Naive thymus-derived CD8-positive, alpha-beta T cell (primary cell): ENCODE measurements around the gene LRRC27. TPM values are rescaled to one million over a fixed set of nuclear protein-coding genes. Genes with fewer than 3 reads are reported as not detected.

ENCODE experiments used
- ATAC-seq, 2 donors: fragments of 150-1000 bp; cut with Tn5 transposase in 1 of 2; sonication (Bioruptor Pico), chemical (Tn5 transposase) in 1 of 2; 1 replicate in 1 of 2; 2 replicates in 1 of 2; pipeline ENCODE4 v1.10.0; 2021; ENCODE audit warnings: mild to moderate bottlenecking in 2 of 2, moderate library complexity in 2 of 2
- POLR2A ChIA-PET: fragments of 350-600 bp; sonication (Branson Sonifier 250); formaldehyde crosslinking; loops from one replicate; lab custom pipeline; 2021; ENCODE audit warnings: antibody characterized with exemption; lab: Charles Lee
- DNase-seq, 10 donors: peaks; one replicate each; pipeline versions ENCODE4 v3.0.0 to v3.0.0-alpha.2; 2020 to 2022
- H3K27ac Mint-ChIP-seq, 10 donors: one replicate each; pipeline ENCODE4 v1.8.0; 2020 to 2022; ENCODE audit warnings: mild to moderate bottlenecking in 10 of 10, mixed read lengths in 10 of 10, moderate library complexity in 4 of 10, inconsistent platforms in 1 of 10
- H3K27me3 Mint-ChIP-seq, 5 donors: one replicate each; pipeline ENCODE4 v1.8.0; 2021 to 2022; ENCODE audit warnings: mixed read lengths in 5 of 5
- H3K36me3 Mint-ChIP-seq, 3 donors: one replicate each; pipeline ENCODE4 v1.8.0; 2020 to 2022; ENCODE audit warnings: mixed read lengths in 3 of 3, mild to moderate bottlenecking in 2 of 3, inconsistent platforms in 1 of 3
- H3K4me1 Mint-ChIP-seq, 4 donors: one replicate each; pipeline ENCODE4 v1.8.0; 2021 to 2022; ENCODE audit warnings: mixed read lengths in 4 of 4
- H3K4me3 Mint-ChIP-seq, 10 donors: one replicate each; pipeline ENCODE4 v1.8.0; 2020 to 2022; ENCODE audit warnings: mild to moderate bottlenecking in 10 of 10, mixed read lengths in 10 of 10, moderate library complexity in 6 of 10, inconsistent platforms in 1 of 10
- H3K9me3 Mint-ChIP-seq, 9 donors: one replicate each; pipeline ENCODE4 v1.8.0; 2020 to 2022; ENCODE audit warnings: mixed read lengths in 9 of 9, mild to moderate bottlenecking in 3 of 9, inconsistent platforms in 1 of 9, moderate library complexity in 1 of 9
- polyA plus RNA-seq, 3 donors: library from polyadenylated mRNA; unstranded; fragments of 300-500 nt; fragmentation: Illumina TruSeq; gene quantifications; one replicate each; pipeline ENCODE4 v1.2.3, GENCODE V29; 2021
- total RNA-seq, 8 experiments: library from RNA in 2 of 8; stranded (reverse) in 2 of 8; gene quantifications; one replicate each; pipeline ENCODE4 v1.2.3 and lab custom pipeline; 2021 to 2026

Gene LRRC27
- total and polyA plus RNA-seq, 5 experiments from 2014 or later, result 2.4 to 7.9 (median 4.7) TPM

DNA sequence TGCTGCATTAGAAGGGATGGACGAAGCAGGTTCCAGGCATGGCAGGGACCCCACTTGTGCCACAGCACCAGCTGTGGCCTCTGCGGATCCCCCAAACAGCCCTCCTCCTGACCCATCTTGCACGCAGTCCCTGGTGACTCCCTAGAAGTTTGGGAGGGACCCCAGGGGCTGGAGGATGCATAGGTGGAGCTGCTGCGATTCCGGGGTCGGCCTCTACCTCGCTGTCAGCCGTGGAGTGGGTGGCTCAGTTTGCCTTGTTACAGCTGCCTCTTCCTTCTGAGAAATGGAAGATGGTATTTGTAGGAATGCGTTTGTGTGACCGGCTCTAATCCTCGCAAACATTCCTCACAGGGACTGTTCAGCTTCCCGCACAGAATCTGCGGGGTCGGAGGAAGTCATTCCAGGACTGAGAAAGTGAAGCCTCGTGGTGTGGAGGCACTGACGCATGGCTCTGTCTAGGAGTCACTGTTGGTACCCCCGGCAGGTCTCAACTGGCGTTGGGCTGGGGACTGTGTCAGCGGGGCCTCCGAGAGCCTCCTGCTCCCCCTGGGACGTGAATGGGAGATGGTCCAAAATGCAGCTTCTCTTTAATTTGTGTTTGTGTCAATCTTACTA, 82.5 kb downstream of the LRRC27 start:
- H3K27ac Mint-ChIP-seq, result peak overlapping the region in 1 of 10 donors; percentile 31
- H3K36me3 Mint-ChIP-seq, result peaks cover 0 to 4% (median 0%) of the 10 kb centered on the region in 3 donors
- H3K27me3 Mint-ChIP-seq, result no peaks in the 10 kb centered on the region
- no peak for ATAC-seq
- peaks cover 18 to 42% (median 23%) of the 10 kb centered on the region in 4 donors for H3K4me1 Mint-ChIP-seq
- DNase-seq, result no peak
- POLR2A ChIA-PET, result interaction anchor here (0.8 kb wide), 1 partner anchor 9 kb away, joined by 3 read pairs; no protein-coding TSS in a partner anchor
- H3K4me3 Mint-ChIP-seq, result no peak overlapping the region
- no peaks in the 10 kb centered on the region for H3K9me3 Mint-ChIP-seq

DNA sequence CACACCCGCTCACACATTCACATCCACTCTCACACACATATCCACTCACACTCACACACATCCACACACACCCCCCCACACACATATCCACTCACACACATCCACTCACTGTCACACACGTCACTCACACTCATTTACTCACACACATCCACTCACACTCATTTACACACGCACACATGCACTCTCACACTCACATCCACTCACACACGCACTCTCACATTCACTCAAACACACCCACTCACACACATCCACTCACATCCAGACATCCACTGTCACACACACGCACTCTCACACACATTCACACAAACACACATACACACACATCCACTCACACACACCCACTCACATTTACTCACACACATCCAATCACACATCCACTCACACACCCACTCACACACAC, 83.3 kb downstream of the LRRC27 start:
- Mint-ChIP-seq H3K27ac (peak overlapping the region in 5 of 10 donors; percentile 27 to 85 (median 38)), H3K27me3 (no peaks in the 10 kb centered on the region), H3K36me3 (peaks cover 0 to 4% (median 0%) of the 10 kb centered on the region in 3 donors), H3K9me3 (no peaks in the 10 kb centered on the region), H3K4me1 (peaks cover 14 to 41% (median 22%) of the 10 kb centered on the region in 4 donors), H3K4me3 (peak overlapping the region in 1 of 10 donors; percentile 31)
- DNase-seq (no peak), ATAC-seq (no peak)
- POLR2A ChIA-PET, result interaction anchor here (0.8 kb wide), 1 partner anchor 9 kb away, joined by 3 read pairs; no protein-coding TSS in a partner anchor

GRCh38 chr10:132415956-132416355, 84.0 kb downstream of the LRRC27 start:
- Mint-ChIP-seq H3K27me3 (no peaks in the 10 kb centered on the region), H3K9me3 (no peaks in the 10 kb centered on the region), H3K4me1 (peaks cover 15 to 48% (median 28%) of the 10 kb centered on the region in 4 donors), H3K27ac (peak overlapping the region in 2 of 10 donors; percentile 31 to 60), H3K36me3 (peaks cover 0 to 4% (median 0%) of the 10 kb centered on the region in 3 donors), H3K4me3 (no peak overlapping the region)
- POLR2A ChIA-PET, result no interaction called here
- ATAC-seq, result no peak
- no peak for DNase-seq

GRCh38 chr10:132416566-132417256, 84.7 kb downstream of the LRRC27 start:
- no peaks in the 10 kb centered on the region for H3K27me3 Mint-ChIP-seq
- H3K9me3 Mint-ChIP-seq, result no peaks in the 10 kb centered on the region
- no peak overlapping the region for H3K27ac Mint-ChIP-seq
- POLR2A ChIA-PET, result no interaction called here
- no peak for DNase-seq
- H3K36me3 Mint-ChIP-seq, result peaks cover 0 to 4% (median 0%) of the 10 kb centered on the region in 3 donors
- no peak for ATAC-seq
- peaks cover 15 to 49% (median 33%) of the 10 kb centered on the region in 4 donors for H3K4me1 Mint-ChIP-seq
- H3K4me3 Mint-ChIP-seq, result no peak overlapping the region

- Mint-ChIP-seq H3K4me1 (peaks cover 15 to 53% (median 39%) of the 10 kb centered on the region in 4 donors), H3K9me3 (no peaks in the 10 kb centered on the region), H3K36me3 (peaks cover 0 to 4% (median 0%) of the 10 kb centered on the region in 3 donors), H3K4me3 (no peak overlapping the region), H3K27me3 (no peaks in the 10 kb centered on the region), H3K27ac (peak overlapping the region in 1 of 10 donors; percentile 17)
- ATAC-seq (no peak), DNase-seq (no peak)
- POLR2A ChIA-PET, result no interaction called here
These were observed 85.4 kb downstream of the LRRC27 start for GRCh38 chr10:132417257-132417910.

DNA sequence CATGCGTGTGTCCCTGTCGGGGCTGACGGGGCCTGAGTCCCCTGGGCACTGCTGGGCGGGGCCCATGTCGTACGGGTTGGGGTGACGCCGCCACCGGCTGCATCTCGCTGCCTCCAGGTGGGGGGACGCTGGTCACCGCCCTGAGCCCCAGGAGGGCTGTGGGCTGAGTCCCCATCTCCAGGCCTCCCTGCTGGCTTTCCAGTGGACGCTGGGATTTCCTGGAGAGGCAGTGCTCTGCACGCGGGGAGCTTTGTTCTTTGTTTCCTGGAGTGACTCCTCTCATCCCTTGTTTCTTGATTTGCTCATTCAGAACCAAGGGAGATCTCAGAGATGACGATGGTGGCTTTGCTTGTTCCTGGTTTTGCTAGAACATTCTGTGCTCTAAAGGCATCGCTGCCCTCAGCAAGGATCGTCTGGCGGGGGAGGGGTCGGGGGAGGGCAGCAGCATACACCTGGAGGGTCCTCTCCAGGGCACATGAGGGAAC, 86.0 kb downstream of the LRRC27 start:
- ATAC-seq, result no peak
- POLR2A ChIA-PET, result no interaction called here
- Mint-ChIP-seq H3K9me3 (no peaks in the 10 kb centered on the region), H3K27me3 (no peaks in the 10 kb centered on the region), H3K4me3 (peak overlapping the region in 2 of 10 donors; percentile 45 to 62), H3K27ac (peak overlapping the region in 3 of 10 donors; percentile 48 to 58 (median 50)), H3K36me3 (peaks cover 0 to 4% (median 0%) of the 10 kb centered on the region in 3 donors), H3K4me1 (peaks cover 20 to 53% (median 45%) of the 10 kb centered on the region in 4 donors)
- DNase-seq, result no peak

- Mint-ChIP-seq H3K9me3 (no peaks in the 10 kb centered on the region), H3K27me3 (no peaks in the 10 kb centered on the region), H3K27ac (peak overlapping the region in 5 of 10 donors; percentile 48 to 58 (median 50)), H3K36me3 (peaks cover 0 to 4% (median 0%) of the 10 kb centered on the region in 3 donors), H3K4me3 (peak overlapping the region in 2 of 10 donors; percentile 26 to 45), H3K4me1 (peaks cover 25 to 60% (median 51%) of the 10 kb centered on the region in 4 donors)
- ATAC-seq, result peak in 1 of 2 donors; percentile 22
- DNase-seq, result no peak
- POLR2A ChIA-PET, result interaction anchor here (0.6 kb wide), 1 partner anchor 29 kb away, joined by 3 read pairs; no protein-coding TSS in a partner anchor
These were observed 86.8 kb downstream of the LRRC27 start for GRCh38 chr10:132418527-132419416.

DNA sequence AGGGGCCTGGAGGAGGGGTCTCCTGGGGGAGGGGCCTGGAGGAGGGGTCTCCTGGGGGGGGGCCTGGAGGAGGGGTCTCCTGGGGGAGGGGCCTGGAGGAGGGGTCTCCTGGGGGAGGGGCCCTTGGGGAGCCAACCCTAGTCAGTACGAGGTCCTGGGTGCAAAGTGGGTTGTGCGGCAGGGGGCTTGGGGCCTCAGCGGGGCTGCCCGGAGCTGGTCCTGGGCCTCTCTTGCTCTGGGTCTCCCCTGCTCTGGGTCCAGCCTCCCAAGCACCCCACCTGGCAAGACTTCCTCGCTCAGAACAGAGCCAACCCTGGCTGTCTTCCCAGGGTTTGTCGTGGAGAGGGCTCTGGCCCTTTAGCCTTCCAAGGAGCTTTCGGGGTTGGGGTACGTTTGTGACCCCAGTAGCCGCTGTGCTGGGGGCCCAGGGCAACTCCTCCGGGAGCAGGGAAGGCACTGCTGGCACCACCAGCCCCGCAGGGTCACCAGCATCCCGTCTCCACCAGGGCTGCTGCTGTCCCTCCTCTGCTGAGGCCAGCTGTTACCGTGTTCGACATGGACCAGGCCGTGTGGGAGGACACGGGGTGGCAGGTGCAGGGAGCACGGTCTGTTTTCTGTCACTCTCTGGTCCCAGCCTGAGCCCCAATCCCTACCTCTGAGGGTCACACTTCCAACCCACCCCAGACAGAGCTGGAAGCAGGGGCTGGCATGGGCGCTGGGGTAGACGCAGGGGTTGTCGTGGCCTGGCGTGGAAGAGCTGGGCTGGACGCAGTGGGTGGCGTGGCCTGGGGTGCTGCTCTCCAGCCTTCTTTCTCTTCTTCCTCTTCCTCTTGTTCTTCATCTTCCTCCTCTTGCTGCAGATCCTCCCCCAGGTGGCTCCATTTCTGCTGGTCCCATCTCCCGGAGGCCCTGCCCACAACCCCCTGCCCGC, 87.8 kb downstream of the LRRC27 start:
- H3K27ac Mint-ChIP-seq, result peak overlapping the region in 6 of 10 donors; percentile 29 to 67 (median 64)
- H3K4me1 Mint-ChIP-seq, result peaks cover 23 to 57% (median 51%) of the 10 kb centered on the region in 4 donors
- no peaks in the 10 kb centered on the region for H3K27me3 Mint-ChIP-seq
- POLR2A ChIA-PET, result interaction anchor here (0.6 kb wide), 2 partner anchors 18 to 28 kb away, joined by 3 read pairs; no protein-coding TSS in a partner anchor
- no peak for ATAC-seq
- H3K36me3 Mint-ChIP-seq, result peaks cover 0 to 4% (median 0%) of the 10 kb centered on the region in 3 donors
- peak overlapping the region in 2 of 10 donors; percentile 6 to 57 for H3K4me3 Mint-ChIP-seq
- no peak for DNase-seq
- H3K9me3 Mint-ChIP-seq, result no peaks in the 10 kb centered on the region

DNA sequence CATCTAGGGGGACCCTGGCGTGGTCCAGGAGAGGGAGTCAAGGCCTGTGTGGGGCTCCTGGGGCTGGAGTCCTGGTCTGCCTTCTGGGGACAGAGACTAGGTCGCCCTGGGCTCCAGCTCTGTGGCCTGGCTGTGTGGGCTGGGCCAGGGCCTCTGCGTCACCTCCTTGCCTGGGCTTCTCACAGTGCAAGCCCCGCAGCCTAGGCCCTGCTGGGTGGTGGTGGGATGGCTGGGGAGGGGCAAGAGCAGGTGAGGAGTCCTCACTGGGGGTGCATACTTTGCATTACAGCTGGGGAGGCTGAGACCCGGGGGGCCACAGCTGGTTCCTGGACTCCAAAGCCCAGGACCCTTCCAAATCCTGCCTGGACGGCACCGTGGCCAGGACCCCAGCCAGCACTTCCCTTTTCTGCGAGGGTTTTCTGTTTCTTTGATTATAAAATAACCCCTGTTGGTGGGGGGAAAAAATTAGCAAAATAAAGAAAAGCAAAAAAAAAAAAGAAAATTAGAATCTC, 88.5 kb downstream of the LRRC27 start:
- Mint-ChIP-seq H3K9me3 (no peaks in the 10 kb centered on the region), H3K36me3 (no peaks in the 10 kb centered on the region), H3K27ac (peak overlapping the region in 6 of 10 donors; percentile 39 to 67 (median 64)), H3K27me3 (no peaks in the 10 kb centered on the region), H3K4me1 (peaks cover 17 to 52% (median 48%) of the 10 kb centered on the region in 4 donors), H3K4me3 (peak overlapping the region in 2 of 10 donors; percentile 10 to 57)
- POLR2A ChIA-PET, result interaction anchor here (0.6 kb wide), 1 partner anchor 17 kb away, joined by 3 read pairs; no protein-coding TSS in a partner anchor
- ATAC-seq (peak in 1 of 2 donors; percentile 23), DNase-seq (no peak)

DNA sequence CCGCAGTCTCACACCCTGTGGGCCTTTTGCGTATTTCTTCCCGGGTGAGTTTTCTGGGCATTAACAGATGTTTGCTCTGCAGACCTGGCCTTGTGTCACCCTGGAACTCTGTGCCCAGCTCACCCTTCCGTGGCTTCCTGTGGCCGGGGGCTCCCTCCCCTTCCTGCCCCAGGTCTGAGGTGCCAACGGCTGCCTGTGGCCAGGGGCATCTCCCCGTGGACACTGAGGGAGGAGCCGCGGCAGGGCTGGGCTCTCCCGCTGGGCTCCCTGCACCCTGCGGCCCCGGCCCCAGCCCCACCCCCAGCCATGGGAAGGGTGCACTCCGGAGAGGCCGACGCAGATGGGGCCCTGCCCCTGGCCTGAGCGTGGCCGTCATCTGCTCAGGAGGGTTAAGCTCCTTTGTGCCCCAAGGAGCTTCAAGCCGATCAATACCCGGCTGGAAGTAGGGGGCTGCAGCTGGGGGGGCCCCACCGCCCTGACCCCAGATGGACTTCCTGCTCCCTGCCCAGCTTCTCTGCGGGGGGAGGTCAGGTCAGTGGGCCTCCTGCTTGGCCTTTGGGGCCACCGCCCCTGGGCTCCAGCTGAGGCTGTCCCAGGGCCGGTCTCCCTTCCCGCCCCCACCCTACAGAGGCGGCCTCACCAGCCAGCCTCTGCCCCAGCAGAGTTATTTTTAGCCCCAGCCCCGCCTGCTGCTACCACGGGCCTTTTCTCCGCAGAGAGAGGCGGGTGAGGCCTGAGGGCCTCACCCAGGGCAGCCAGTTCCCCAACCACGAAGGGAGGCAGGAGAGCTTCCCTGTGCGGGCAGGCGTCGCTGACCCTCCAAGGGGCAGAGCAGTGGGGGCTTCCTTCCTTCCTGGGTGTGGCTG, 89.2 kb downstream of the LRRC27 start:
- no peaks in the 10 kb centered on the region for H3K9me3 Mint-ChIP-seq
- H3K4me3 Mint-ChIP-seq, result peak overlapping the region in 7 of 10 donors; percentile 26 to 63 (median 48)
- ATAC-seq, result peak; percentile 42 to 60
- H3K4me1 Mint-ChIP-seq, result peaks cover 17 to 51% (median 45%) of the 10 kb centered on the region in 4 donors
- no peak for DNase-seq
- POLR2A ChIA-PET, result interaction anchor here (0.5 to 3.1 kb wide), 3 partner anchors 8 to 198 kb away, joined by 3 to 13 read pairs (median 3); no protein-coding TSS in a partner anchor
- no peaks in the 10 kb centered on the region for H3K27me3 Mint-ChIP-seq
- H3K36me3 Mint-ChIP-seq, result no peaks in the 10 kb centered on the region
- peak overlapping the region in 8 of 10 donors; percentile 16 to 94 (median 74) for H3K27ac Mint-ChIP-seq
